Right lobe of liver (tissue), 6 donors: ENCODE data around the gene PLEKHA3. TPM values are rescaled to one million over a fixed set of nuclear protein-coding genes. Genes with fewer than 3 reads are reported as not detected.

Experiments
- ATAC-seq, 4 donors: fragments of 200-7000 bp; cut with Tn5 transposase; one replicate each; pipeline ENCODE4 v1.9.1; 2020; ENCODE audit warnings: mild to moderate bottlenecking in 4 of 4, moderate library complexity in 4 of 4
- DNase-seq, 3 donors: peaks; one replicate each; pipeline ENCODE4 v3.0.0-alpha.2; 2020
- H3K27ac ChIP-seq, 3 donors: fragments of 200-600 bp; one replicate each; pipeline ENCODE4 v1.8.0; 2022
- H3K27me3 ChIP-seq, 2 donors: fragments of 200-600 bp; one replicate each; pipeline ENCODE4 v1.8.0; 2022
- H3K36me3 ChIP-seq, 4 donors: fragments of 200-600 bp; sonication (generic) in 1 of 4; one replicate each; pipeline versions ENCODE4 v1.5.1 to v1.8.0; 2017 to 2022; ENCODE audit warnings: control low read depth in 1 of 4
- H3K4me1 ChIP-seq, 4 donors: fragments of 200-600 bp; sonication (generic) in 1 of 4; one replicate each; pipeline versions ENCODE4 v1.5.1 to v1.8.0; 2017 to 2022; ENCODE audit warnings: control low read depth in 1 of 4
- H3K4me3 ChIP-seq, 3 donors: fragments of 200-600 bp; one replicate each; pipeline ENCODE4 v1.8.0; 2022
- H3K9me3 ChIP-seq, 4 donors: fragments of 200-600 bp; sonication (generic) in 1 of 4; one replicate each; pipeline versions ENCODE4 v1.5.1 to v1.8.0; 2017 to 2022; ENCODE audit warnings: control low read depth in 1 of 4
- CTCF ChIP-seq, 4 donors: fragments of 200-600 bp in 3 of 4; fragments of 450-650 bp in 1 of 4; IDR thresholded peaks; one replicate each; pipeline versions ENCODE4 v1.5.1 to v1.8.0; 2016 to 2022; ENCODE audit warnings: antibody characterized with exemption in 4 of 4, mild to moderate bottlenecking in 2 of 4
- POLR2A ChIP-seq: fragments of 450-650 bp; IDR thresholded peaks from one replicate; pipeline ENCODE4 v1.6.1; 2017; ENCODE audit warnings: antibody characterized with exemption, mild to moderate bottlenecking
- WGBS: methylation state at CpG from one replicate; pipeline ENCODE4 v1.1.6; 2018; ENCODE audit warnings: low coverage, low lambda C conversion rate; ENCODE audit not compliant: insufficient coverage; ENCODE audit errors: missing lambda C conversion rate; 5-methylcytosine and 5-hydroxymethylcytosine counted together
- intact Hi-C, 2 donors: fragments of 100-400 bp; cut with DNase I; formaldehyde crosslinking; loops; one replicate each; pipeline versions ENCODE4 v1.11.2 to v1.14.1; 2022
- total RNA-seq, 6 experiments: library from RNA; depleted of rRNA in 2 of 6; stranded (reverse); fragments of >200 nt in 2 of 6; fragmentation: NEBNext Ultra II Directional in 3 of 6; extraction: Animal tissue kit (Norgen Biotek cat#: 25700) in 3 of 6; gene quantifications; one replicate each; pipeline versions ENCODE4 v1.1.0 to v1.2.4, GENCODE V29; 2016 to 2023
- donor health status: DM: no; HTN: yes; CAD: no.
- donor health status: DM: no; HTN: no; CAD: no.
- donor health status: DM: no; HTN: no; CAD: no.
- donor health status: DM: no; HTN: yes; CAD: no.
- donor health status: DM: no; HTN: yes; CAD: no.

PLEKHA3 gene
- total RNA-seq, 6 experiments from 2014 or later: 4.4 to 21.2 (median 15.1) TPM

- no peak overlapping the region for H3K4me3 ChIP-seq
- H3K9me3 ChIP-seq: no peaks in the 10 kb centered on the region
- TF ChIP-seq POLR2A: no peak
- no peak for TF ChIP-seq CTCF (IDR thresholded peaks at IDR 0.05)
- peaks cover 0 to 38% (median 6%) of the 10 kb centered on the region in 4 donors for H3K36me3 ChIP-seq
- H3K27me3 ChIP-seq: no peaks in the 10 kb centered on the region
- peaks cover 0 to 15% (median 0%) of the 10 kb centered on the region in 4 donors for H3K4me1 ChIP-seq
- H3K27ac ChIP-seq: no peak overlapping the region
- ATAC-seq: peak; percentile 37 to 76 (median 60)
- no peak for DNase-seq
- WGBS: 93% methylated on average over 2 of the region's 2 CpGs
- intact Hi-C loops: no loop called here
These were observed 26.3 kb downstream of the PLEKHA3 start for GRCh38 chr2:178506524-178506923.

GRCh38 chr2:178506949-178507348 lies 26.7 kb downstream of the PLEKHA3 start:
- no peaks in the 10 kb centered on the region for H3K27me3 ChIP-seq
- H3K4me1 ChIP-seq: peaks cover 0 to 15% (median 0%) of the 10 kb centered on the region in 4 donors
- TF ChIP-seq CTCF (IDR thresholded peaks at IDR 0.05) (no peak), POLR2A (no peak)
- peaks cover 0 to 34% (median 4%) of the 10 kb centered on the region in 4 donors for H3K36me3 ChIP-seq
- WGBS: 36% methylated on average over 1 of the region's 1 CpG
- no peak overlapping the region for H3K4me3 ChIP-seq
- H3K9me3 ChIP-seq: no peaks in the 10 kb centered on the region
- intact Hi-C loops: no loop called here
- DNase-seq: no peak
- no peak overlapping the region for H3K27ac ChIP-seq
- ATAC-seq: no peak

DNA sequence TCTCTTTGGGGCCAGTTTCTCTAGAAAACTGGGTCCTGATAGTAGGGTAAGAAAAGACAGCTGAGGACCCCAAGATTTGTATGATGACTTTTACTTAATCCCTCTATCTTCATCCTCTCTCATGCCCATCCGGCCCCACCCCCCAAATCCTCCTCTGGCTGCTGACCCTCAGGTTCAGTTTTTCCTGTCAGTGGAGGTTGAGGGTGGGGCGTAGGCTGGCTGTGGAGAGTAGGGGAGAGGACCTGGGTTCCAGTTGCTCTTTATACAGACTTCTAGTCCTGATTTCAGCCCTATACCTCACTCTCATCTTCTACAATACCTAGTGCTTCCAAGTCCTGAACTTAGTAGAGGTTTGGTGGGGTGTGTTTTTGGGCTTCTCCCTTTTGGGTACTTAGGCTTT lies 28.4 kb downstream of the PLEKHA3 start:
- no peaks in the 10 kb centered on the region for H3K27me3 ChIP-seq
- H3K4me1 ChIP-seq: peaks cover 0 to 15% (median 0%) of the 10 kb centered on the region in 4 donors
- no peak overlapping the region for H3K4me3 ChIP-seq
- no CpG with 5 or more reads among the region's 2 CpGs for WGBS
- no peaks in the 10 kb centered on the region for H3K9me3 ChIP-seq
- ATAC-seq: no peak
- no peak for DNase-seq
- H3K27ac ChIP-seq: no peak overlapping the region
- no peak for TF ChIP-seq POLR2A
- TF ChIP-seq CTCF (IDR thresholded peaks at IDR 0.05): no peak
- H3K36me3 ChIP-seq: peaks cover 0 to 18% (median 4%) of the 10 kb centered on the region in 4 donors
- intact Hi-C loops: no loop called here

DNA sequence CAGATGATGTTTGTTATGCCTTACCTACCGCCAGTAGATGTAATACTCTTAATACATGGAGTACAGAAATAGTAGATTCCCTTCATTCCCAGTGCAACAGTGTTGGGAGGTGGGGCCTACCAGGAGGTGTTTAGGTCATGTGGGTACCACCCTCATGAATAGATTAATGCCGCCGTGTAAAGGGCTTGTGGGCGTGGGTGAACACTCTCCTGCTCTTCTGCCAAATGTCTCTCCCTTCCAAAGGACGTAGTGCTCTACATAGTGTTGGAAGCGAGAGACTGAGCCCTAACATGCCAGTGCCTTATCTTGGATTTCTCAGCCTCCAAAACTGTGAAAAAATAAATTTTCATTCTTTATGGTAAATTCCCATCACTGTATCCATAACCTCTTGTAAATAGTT lies 30.1 kb downstream of the PLEKHA3 start:
- Histone ChIP-seq H3K4me1 (peaks cover 0 to 15% (median 0%) of the 10 kb centered on the region in 4 donors), H3K9me3 (no peaks in the 10 kb centered on the region), H3K27ac (no peak overlapping the region), H3K4me3 (no peak overlapping the region), H3K27me3 (no peaks in the 10 kb centered on the region), H3K36me3 (peaks cover 0 to 5% (median 2%) of the 10 kb centered on the region in 4 donors)
- TF ChIP-seq CTCF (IDR thresholded peaks at IDR 0.05): no peak
- no peak for TF ChIP-seq POLR2A
- DNase-seq (no peak), ATAC-seq (no peak)
- WGBS: 80% methylated on average over 5 of the region's 6 CpGs
- intact Hi-C loops: no loop called here

- Histone ChIP-seq H3K9me3 (no peaks in the 10 kb centered on the region), H3K4me1 (no peaks in the 10 kb centered on the region), H3K27ac (no peak overlapping the region), H3K36me3 (peaks cover 0 to 5% (median 2%) of the 10 kb centered on the region in 4 donors), H3K27me3 (no peaks in the 10 kb centered on the region), H3K4me3 (no peak overlapping the region)
- DNase-seq (no peak), ATAC-seq (no peak)
- TF ChIP-seq CTCF (IDR thresholded peaks at IDR 0.05): no peak
- TF ChIP-seq POLR2A: no peak
- intact Hi-C loops: no loop called here
- WGBS: 90% methylated on average over 2 of the region's 2 CpGs
These were observed 32.2 kb downstream of the PLEKHA3 start for GRCh38 chr2:178512484-178512883.
